Activated CD4-positive, alpha-beta T cell treated with anti-CD3 and anti-CD28 coated beads for 48 hours (primary cell): ENCODE measurements around the gene PARG.
"Not testable (repeated sequence)": the region's sequence is repeated elsewhere in the genome, so short reads cannot be mapped to it uniquely, and the experiment has no call there.

ENCODE experiments used
- DNase-seq: peaks from one replicate; pipeline ENCODE4 v3.0.0-alpha.2; 2020

PARG gene

DNA sequence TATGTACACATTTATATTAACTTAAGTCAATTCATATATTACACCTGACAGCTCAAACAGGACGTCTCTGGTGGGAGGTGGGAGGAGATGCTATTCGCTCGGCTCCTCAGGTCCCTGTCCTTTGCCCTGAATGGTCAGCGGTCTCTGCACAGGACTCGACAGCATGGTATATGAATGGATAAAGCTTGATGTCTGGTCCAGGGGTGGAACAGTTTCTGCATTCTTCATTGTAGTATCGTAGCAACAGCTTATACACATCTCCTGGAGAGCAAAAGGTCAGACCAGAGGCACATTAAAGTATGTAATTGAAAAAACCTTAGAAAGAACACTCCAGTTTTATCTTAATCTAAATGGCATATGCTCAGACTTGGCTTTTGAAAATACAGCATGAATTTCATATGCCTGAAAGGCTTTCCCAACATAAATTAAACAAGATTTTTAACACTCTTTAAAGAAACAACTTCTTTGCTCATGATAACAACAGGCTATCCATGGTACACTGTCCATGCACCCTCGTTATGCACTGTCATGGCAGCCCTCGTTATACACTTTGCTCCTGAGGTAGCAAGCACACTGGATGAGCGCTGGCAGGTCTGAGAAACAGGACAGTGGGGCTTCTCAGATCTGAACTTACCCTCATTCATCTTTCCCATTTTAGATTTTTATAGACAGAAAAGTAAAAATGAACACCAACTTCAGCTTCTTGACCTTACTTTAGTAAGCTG is 122.4 kb downstream of the PARG start:
- no peak for DNase-seq

- no peak for DNase-seq
Observed at GRCh38 chr10:49817845-49818244, 124.0 kb downstream of the PARG start.

- DNase-seq, result no peak
Observed at GRCh38 chr10:49803988-49804387, 137.8 kb downstream of the PARG start.

DNA sequence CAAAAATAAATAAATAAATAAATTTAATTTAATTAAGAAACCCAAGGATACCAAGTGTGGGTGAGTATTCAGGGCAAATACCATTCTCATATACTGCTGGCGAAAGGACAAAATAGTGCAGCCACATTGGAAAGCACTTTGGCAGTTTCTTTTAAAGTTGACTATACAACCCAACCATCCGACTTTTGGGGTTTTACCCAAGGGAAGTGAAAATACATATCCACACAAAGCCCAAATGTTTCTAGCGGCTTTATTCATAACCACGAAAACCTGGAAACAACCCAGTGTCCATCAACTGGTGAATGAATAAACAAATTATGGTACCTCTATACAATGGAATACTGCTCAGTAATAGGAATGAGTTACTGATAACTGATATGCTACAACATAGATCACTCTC is 143.6 kb downstream of the PARG start:
- DNase-seq, result no peak

- no peak for DNase-seq
Observed at GRCh38 chr10:49791100-49791499, 150.7 kb downstream of the PARG start.

DNA sequence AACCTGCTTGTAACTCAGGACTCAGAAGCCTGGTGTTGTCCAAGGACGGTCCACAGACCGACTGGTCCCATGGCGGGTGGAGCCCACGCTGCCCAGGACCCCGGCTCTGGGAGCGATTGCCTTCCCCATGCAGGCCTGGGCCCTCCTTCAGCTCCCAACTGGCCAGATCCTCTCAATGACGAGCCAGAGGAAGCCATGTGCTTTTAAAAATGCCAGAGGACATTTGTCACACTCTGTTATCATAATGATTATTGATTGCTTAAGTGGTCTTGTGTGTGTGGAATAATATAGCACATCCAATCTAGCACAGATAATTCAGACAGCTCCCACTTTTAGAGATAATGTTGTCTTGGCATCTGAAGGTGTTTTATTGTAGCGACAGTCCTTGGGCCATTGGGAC is 157.1 kb downstream of the PARG start:
- DNase-seq, result no peak

DNA sequence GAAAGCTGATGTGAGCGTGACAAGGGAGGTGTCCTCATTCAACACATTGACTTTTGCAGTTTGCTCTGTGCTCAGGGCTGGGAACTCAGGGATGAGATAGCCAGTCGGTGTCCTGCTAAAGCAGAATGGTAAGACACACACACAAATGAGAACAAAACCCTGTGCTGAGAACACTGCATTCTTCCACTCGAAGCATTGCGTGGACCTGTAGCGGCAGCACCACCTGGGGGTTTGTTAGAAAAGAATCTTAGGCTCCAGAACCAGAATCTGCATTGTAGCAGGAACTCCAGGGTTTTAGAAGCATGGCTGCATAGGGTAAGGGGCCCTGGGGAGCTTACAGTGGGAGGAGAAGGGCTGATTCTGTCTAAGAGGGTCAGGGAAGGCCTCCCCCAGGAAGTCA is 158.2 kb downstream of the PARG start:
- no peak for DNase-seq

DNA sequence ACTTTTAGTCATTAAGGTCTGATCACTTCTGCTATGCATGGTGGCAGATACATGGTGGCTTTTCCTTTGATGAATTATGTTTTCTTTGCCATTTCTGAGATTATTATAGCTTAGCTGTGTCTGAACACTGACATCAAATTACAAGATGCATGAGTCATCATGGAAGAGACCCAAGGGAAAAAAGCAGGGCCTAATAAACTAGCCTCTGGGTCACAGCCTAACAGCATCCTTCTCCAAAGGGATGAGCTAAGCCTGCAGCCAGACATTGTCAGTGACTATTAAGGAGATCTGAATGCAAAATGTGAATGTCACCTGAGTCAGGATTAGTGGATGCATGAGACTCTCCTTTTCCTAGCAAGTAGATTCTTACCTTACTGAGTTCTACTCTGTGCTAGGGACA is 160.6 kb downstream of the PARG start:
- no peak for DNase-seq

- DNase-seq, result no peak
Observed at GRCh38 chr10:49778197-49778596, 163.6 kb downstream of the PARG start.

DNA sequence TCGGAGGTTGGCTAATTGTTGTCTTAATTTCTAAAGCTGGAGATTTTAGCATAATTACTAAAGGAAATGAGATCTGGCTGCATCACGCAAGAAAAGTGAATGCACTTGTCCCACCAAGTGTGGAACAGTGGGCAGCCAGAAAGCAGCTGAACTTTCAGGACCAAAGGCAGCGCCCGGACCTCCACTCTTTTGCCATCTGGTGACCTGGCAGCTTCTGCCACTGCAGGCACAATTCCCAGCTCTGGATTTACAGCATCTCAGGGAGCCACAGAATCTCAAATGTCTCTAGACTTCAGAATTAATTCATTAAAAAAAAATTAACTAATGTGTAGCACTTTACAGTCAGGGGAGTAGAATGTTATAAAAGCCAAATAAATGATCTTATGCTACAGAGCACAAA is 165.0 kb downstream of the PARG start:
- DNase-seq, result no peak

- DNase-seq, result no peak
Observed at GRCh38 chr10:49775014-49775413, 166.8 kb downstream of the PARG start.

GRCh38 chr10:49772944-49773343 is 168.9 kb downstream of the PARG start:
- not testable (repeated sequence) for DNase-seq

DNA sequence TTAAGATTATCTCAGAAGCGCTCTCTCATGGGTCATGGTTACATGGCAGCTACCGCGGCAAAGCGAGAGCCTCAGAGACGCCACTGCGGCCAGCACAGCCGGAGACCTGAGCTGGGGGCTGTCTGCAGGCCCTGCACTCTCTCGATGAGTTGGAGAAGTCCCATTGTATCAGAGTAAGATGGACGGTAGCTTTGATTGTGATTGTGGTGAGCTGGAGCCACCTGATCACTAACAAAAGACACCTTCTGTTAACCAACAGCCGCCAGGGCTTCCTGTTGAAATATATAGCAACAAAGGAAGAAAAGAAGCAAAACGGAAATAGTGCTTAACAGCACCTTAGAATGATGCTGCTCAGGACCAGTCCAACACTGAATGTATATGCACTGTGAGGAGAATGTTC is 170.8 kb downstream of the PARG start:
- not testable (repeated sequence) for DNase-seq

DNA sequence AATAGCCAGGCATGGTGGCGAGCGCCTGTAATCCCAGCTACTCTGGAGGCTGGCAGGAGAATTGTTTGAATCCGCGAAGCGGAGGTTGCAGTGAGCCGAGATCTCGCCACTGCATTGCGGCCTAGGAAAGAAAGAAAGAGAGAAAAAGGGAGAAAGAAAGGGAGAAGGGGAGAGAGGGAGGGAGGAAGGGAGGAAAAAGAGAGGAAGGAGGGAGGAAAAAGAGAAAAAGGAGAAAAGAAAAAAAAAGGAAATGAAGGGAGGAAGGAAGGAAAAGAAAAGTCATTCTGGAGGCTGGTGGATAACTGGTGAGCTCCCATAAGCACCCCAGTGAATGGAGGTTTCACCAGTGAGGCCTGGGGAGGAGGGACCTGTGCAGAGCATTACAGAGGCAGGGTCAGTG is 172.1 kb downstream of the PARG start:
- DNase-seq, result no peak

GRCh38 chr10:49768731-49769130 is 173.1 kb downstream of the PARG start:
- DNase-seq, result no peak

GRCh38 chr10:49768329-49768728 is 173.5 kb downstream of the PARG start:
- DNase-seq, result no peak
